Spleen (tissue), 11 donors: ENCODE data around the gene PRKCE. TPM values are rescaled to one million over a fixed set of nuclear protein-coding genes. Genes with fewer than 3 reads are reported as not detected.

Source experiments
- DNase-seq: peaks from one replicate; pipeline ENCODE4 v3.0.0-alpha.2; 2020
- H3K27ac ChIP-seq, 8 donors: fragments of 200-600 bp; sonication (generic) in 7 of 8; 1 replicate in 4 of 8; 2 replicates in 4 of 8; pipeline versions ENCODE4 v1.5.0 to v1.8.0; 2016 to 2021; ENCODE audit warnings: inconsistent platforms in 4 of 8, mild to moderate bottlenecking in 4 of 8, moderate library complexity in 1 of 8
- H3K27me3 ChIP-seq, 7 donors: fragments of 200-600 bp; sonication (generic) in 6 of 7; replicated peaks in 1 of 7; 1 replicate in 4 of 7; 2 replicates in 3 of 7; pipeline versions ENCODE4 v1.5.0 to v1.8.0; 2016 to 2021; ENCODE audit warnings: inconsistent platforms in 3 of 7, mild to moderate bottlenecking in 1 of 7
- H3K36me3 ChIP-seq, 6 donors: fragments of 200-600 bp; sonication (generic) in 5 of 6; 1 replicate in 4 of 6; 2 replicates in 2 of 6; pipeline versions ENCODE4 v1.5.0 to v1.8.0; 2016 to 2021; ENCODE audit warnings: inconsistent platforms in 2 of 6
- H3K4me1 ChIP-seq, 6 donors: fragments of 200-600 bp; sonication (generic) in 5 of 6; 1 replicate in 3 of 6; 2 replicates in 3 of 6; pipeline versions ENCODE4 v1.5.0 to v1.8.0; 2016 to 2021; ENCODE audit warnings: inconsistent platforms in 3 of 6
- H3K4me3 ChIP-seq, 8 donors: fragments of 200-600 bp; sonication (generic) in 7 of 8; 1 replicate in 4 of 8; 2 replicates in 4 of 8; pipeline versions ENCODE4 v1.5.0 to v1.8.0; 2016 to 2021; ENCODE audit warnings: inconsistent platforms in 4 of 8, mild to moderate bottlenecking in 4 of 8, moderate library complexity in 2 of 8
- H3K9me3 ChIP-seq, 8 donors: fragments of 200-600 bp; sonication (generic) in 7 of 8; 1 replicate in 4 of 8; 2 replicates in 4 of 8; pipeline versions ENCODE4 v1.5.0 to v1.8.0; 2016 to 2021; ENCODE audit warnings: inconsistent platforms in 4 of 8
- CTCF ChIP-seq, 11 experiments: fragments of 200-600 bp in 7 of 11; fragments of 450-650 bp in 4 of 11; sonication (generic) in 4 of 11; IDR thresholded peaks in 8 of 11; conservative IDR thresholded peaks in 3 of 11; 1 replicate in 7 of 11; 2 replicates in 4 of 11; pipeline versions ENCODE4 v1.4.0 to v1.8.0; 2016 to 2021; ENCODE audit warnings: antibody characterized with exemption in 11 of 11, inconsistent platforms in 4 of 11, mild to moderate bottlenecking in 1 of 11
- POLR2A ChIP-seq, 3 donors: fragments of 450-650 bp; IDR thresholded peaks; one replicate each; pipeline ENCODE4 v1.5.1; 2017; ENCODE audit warnings: antibody characterized with exemption in 3 of 3, mild to moderate bottlenecking in 1 of 3
- POLR2AphosphoS5 ChIP-seq, 3 donors: sonication (generic); formaldehyde crosslinking; IDR thresholded peaks; one replicate each; pipeline ENCODE4 v1.5.1; 2017; ENCODE audit warnings: antibody characterized with exemption in 3 of 3
- WGBS, 5 donors: extraction: QIAGEN DNeasy Blood & Tissue Kit in 3 of 5; methylation state at CpG; one replicate each; pipeline versions ENCODE4 v1.1.5 to v1.1.7; 2013 to 2018; 5-methylcytosine and 5-hydroxymethylcytosine counted together
- intact Hi-C: fragments of 100-400 bp; cut with DNase I; formaldehyde crosslinking; loops from one replicate; pipeline ENCODE4 v1.15.0; 2023; ENCODE audit warnings: low total_unique reads
- polyA plus RNA-seq, 3 donors: library from polyadenylated mRNA; stranded (reverse); fragments of 200-250 nt; gene quantifications; one replicate each; pipeline ENCODE4 v1.2.1, GENCODE V29; 2013
- total RNA-seq, 7 donors: library from RNA; depleted of rRNA in 3 of 7; stranded (reverse); fragments of >200 nt in 3 of 7; fragmentation: NEBNext Ultra II Directional in 4 of 7; extraction: Animal tissue kit (Norgen Biotek cat#: 25700) in 4 of 7; gene quantifications; one replicate each; pipeline versions ENCODE4 v1.1.0 to v1.2.1, GENCODE V29; 2016 to 2021
- donor health status: healthy with polysubstance abuse.
- donor health status: DM: no; HTN: no; CAD: no; lungs with moderate emphysema.
- donor health status: DM: no; HTN: no; CAD: no.
- donor health status: Bipolar disorder and iron deficiency.
- donor health status: healthy.
- donor health status: DM: no; HTN: no; CAD: no.
- donor health status: DM: yes; HTN: yes; CAD: no.

The PRKCE gene
- total and polyA plus RNA-seq, 10 donors = 2.5 to 43.6 (median 18.8) TPM

GRCh38 chr2:45943219-45944044 lies 292.0 kb downstream of the PRKCE start:
- 90 to 96% (median 93%) methylated on average over 14 of the region's 14 CpGs for WGBS, 5 donors
- no peak for DNase-seq

GRCh38 chr2:45944074-45944473 lies 292.6 kb downstream of the PRKCE start:
- no peak overlapping the region for H3K4me3 ChIP-seq
- peaks cover 0 to 8% (median 0%) of the 10 kb centered on the region in 6 donors for H3K36me3 ChIP-seq
- DNase-seq = no peak
- no peaks in the 10 kb centered on the region for H3K27me3 ChIP-seq
- no peaks in the 10 kb centered on the region for H3K9me3 ChIP-seq
- no peaks in the 10 kb centered on the region for H3K4me1 ChIP-seq
- 72 to 94% (median 87%) methylated on average over 6 of the region's 6 CpGs for WGBS, 5 donors
- no peak for TF ChIP-seq CTCF (IDR thresholded peaks at IDR 0.05 in 8 of 11, conservative IDR thresholded peaks at IDR 0.05 in 3 of 11)
- TF ChIP-seq POLR2A (IDR thresholded peaks at IDR 0.05) = no peak
- intact Hi-C loops = no loop called here
- H3K27ac ChIP-seq = no peak overlapping the region

More at GRCh38 chr2:45943219-45944044, 292.0 kb downstream of the PRKCE start:
- peaks cover 0 to 8% (median 0%) of the 10 kb centered on the region in 6 donors for H3K36me3 ChIP-seq
- no peak overlapping the region for H3K4me3 ChIP-seq
- intact Hi-C loops = no loop called here
- no peaks in the 10 kb centered on the region for H3K27me3 ChIP-seq
- TF ChIP-seq POLR2AphosphoS5 (IDR thresholded peaks at IDR 0.05) (no peak), POLR2A (IDR thresholded peaks at IDR 0.05) (no peak), CTCF (IDR thresholded peaks at IDR 0.05 in 8 of 11, conservative IDR thresholded peaks at IDR 0.05 in 3 of 11) (no peak)
- H3K9me3 ChIP-seq = no peaks in the 10 kb centered on the region
- H3K4me1 ChIP-seq = peaks cover 0 to 3% (median 0%) of the 10 kb centered on the region in 6 donors
- no peak overlapping the region for H3K27ac ChIP-seq

- Histone ChIP-seq H3K4me1 (peaks cover 0 to 6% (median 0%) of the 10 kb centered on the region in 6 donors), H3K4me3 (no peak overlapping the region), H3K36me3 (peaks cover 0 to 8% (median 0%) of the 10 kb centered on the region in 6 donors), H3K27ac (no peak overlapping the region), H3K9me3 (no peaks in the 10 kb centered on the region), H3K27me3 (no peaks in the 10 kb centered on the region)
- 82 to 97% (median 89%) methylated on average over 9 of the region's 9 CpGs for WGBS, 5 donors
- no peak for DNase-seq
- no peak for TF ChIP-seq POLR2AphosphoS5 (IDR thresholded peaks at IDR 0.05)
- TF ChIP-seq CTCF (IDR thresholded peaks at IDR 0.05 in 8 of 11, conservative IDR thresholded peaks at IDR 0.05 in 3 of 11) = no peak
- TF ChIP-seq POLR2A (IDR thresholded peaks at IDR 0.05) = no peak
- intact Hi-C loops = no loop called here
Observed at GRCh38 chr2:45945302-45945717, 293.8 kb downstream of the PRKCE start.

GRCh38 chr2:45946023-45946422 lies 294.5 kb downstream of the PRKCE start:
- Histone ChIP-seq H3K9me3 (no peaks in the 10 kb centered on the region), H3K36me3 (peaks cover 0 to 8% (median 0%) of the 10 kb centered on the region in 6 donors), H3K4me1 (peaks cover 0 to 13% (median 0%) of the 10 kb centered on the region in 6 donors), H3K4me3 (no peak overlapping the region), H3K27me3 (no peaks in the 10 kb centered on the region), H3K27ac (no peak overlapping the region)
- intact Hi-C loops = no loop called here
- WGBS, 5 donors = 72 to 90% (median 84%) methylated on average over 3 of the region's 3 CpGs
- DNase-seq = no peak
- TF ChIP-seq POLR2A (IDR thresholded peaks at IDR 0.05) (no peak), CTCF (IDR thresholded peaks at IDR 0.05 in 8 of 11, conservative IDR thresholded peaks at IDR 0.05 in 3 of 11) (no peak), POLR2AphosphoS5 (IDR thresholded peaks at IDR 0.05) (no peak)
